Measurements from ENCODE around the gene ARSB.

The ARSB gene

DNA sequence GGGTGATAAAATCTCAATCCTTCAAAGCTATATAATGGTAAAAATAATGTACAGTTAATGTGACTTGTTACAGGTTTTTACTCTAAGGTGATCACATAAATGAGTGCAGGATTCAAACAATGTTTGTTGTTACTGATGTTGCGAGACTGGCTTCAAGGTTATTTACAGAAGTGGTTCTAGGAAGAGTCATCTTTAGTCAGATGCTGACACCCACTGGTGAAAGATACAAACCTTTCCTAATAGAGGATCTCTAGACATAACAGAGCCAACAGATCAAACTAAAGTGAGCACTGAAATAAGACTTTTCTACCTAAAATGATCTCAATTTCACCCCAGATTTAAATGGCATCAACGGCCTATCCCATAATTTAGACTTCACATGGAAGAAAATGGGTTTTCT, 20.2 kb downstream of the ARSB start:
- TF ChIP-seq, protein P1, sequence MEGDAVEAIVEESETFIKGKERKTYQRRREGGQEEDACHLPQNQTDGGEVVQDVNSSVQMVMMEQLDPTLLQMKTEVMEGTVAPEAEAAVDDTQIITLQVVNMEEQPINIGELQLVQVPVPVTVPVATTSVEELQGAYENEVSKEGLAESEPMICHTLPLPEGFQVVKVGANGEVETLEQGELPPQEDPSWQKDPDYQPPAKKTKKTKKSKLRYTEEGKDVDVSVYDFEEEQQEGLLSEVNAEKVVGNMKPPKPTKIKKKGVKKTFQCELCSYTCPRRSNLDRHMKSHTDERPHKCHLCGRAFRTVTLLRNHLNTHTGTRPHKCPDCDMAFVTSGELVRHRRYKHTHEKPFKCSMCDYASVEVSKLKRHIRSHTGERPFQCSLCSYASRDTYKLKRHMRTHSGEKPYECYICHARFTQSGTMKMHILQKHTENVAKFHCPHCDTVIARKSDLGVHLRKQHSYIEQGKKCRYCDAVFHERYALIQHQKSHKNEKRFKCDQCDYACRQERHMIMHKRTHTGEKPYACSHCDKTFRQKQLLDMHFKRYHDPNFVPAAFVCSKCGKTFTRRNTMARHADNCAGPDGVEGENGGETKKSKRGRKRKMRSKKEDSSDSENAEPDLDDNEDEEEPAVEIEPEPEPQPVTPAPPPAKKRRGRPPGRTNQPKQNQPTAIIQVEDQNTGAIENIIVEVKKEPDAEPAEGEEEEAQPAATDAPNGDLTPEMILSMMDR (IDR thresholded peaks at IDR 0.05; ENCODE audit: control insufficient read depth, insufficient read depth, low read depth, low read length, missing control alignments), result peak; percentile 50
- no peak for DNase-seq (ENCODE audit: low read depth)
- H3K4me3 ChIP-seq (ENCODE audit: control insufficient read depth, low read depth, low read length), result no peak overlapping the region

DNA sequence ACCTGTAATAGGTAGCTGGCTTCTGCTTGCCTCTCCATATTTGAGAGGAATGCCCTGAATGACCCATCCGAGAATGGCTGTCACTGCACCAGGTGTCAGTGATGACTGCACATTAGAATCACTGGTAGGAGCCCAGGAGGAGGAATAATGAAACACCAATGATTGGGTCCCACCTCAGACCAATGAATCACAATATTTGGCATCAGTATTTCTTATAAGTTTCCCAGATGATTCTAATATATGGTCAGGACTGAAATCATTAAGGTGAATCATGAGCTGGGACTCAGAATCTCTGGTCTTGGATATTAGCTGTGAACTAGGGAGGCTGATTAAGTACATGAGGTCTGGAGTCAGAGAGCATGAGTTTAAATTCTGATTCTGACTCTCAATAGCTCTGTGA, 23.4 kb downstream of the ARSB start:
- DNase-seq (ENCODE audit: low read depth), result no peak
- TF ChIP-seq, protein P1 (IDR thresholded peaks at IDR 0.05; ENCODE audit: control insufficient read depth, insufficient read depth, low read depth, low read length, missing control alignments), result no peak

DNA sequence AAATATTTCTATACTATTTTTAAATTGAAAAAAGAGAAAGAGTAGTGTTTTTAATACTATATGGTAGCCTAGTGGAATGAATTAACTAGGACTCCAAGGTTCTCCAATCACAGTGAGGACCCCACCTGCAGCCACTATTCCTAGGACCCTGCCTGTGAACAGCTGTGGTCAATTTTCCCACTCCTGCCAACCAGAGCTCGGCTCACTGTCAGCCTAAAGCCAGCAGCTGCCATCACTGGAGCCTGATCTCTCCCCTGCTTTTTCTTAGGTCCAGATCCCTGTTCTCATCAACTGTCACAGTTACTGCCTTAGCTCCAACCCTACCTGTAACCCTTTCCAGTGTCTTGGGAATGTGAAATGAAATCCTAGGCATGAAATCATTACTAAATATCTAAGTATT, 25.3 kb downstream of the ARSB start:
- no peak for DNase-seq (ENCODE audit: low read depth)
- no peak overlapping the region for H3K4me3 ChIP-seq (ENCODE audit: control insufficient read depth, low read depth, low read length)
- TF ChIP-seq, protein P1 (IDR thresholded peaks at IDR 0.05; ENCODE audit: control insufficient read depth, insufficient read depth, low read depth, low read length, missing control alignments), result no peak

More for the DNA sequence above, 23.4 kb downstream of the ARSB start:
- no peak overlapping the region for H3K4me3 ChIP-seq (ENCODE audit: control insufficient read depth, low read depth, low read length)

GRCh38 chr5:78958672-78959445, 26.3 kb downstream of the ARSB start:
- DNase-seq (ENCODE audit: low read depth), result no peak
- TF ChIP-seq, protein P1 (IDR thresholded peaks at IDR 0.05; ENCODE audit: control insufficient read depth, insufficient read depth, low read depth, low read length, missing control alignments), result no peak

GRCh38 chr5:78956901-78957300, 28.2 kb downstream of the ARSB start:
- TF ChIP-seq, protein P1 (IDR thresholded peaks at IDR 0.05; ENCODE audit: control insufficient read depth, insufficient read depth, low read depth, low read length, missing control alignments), result no peak
- H3K4me3 ChIP-seq (ENCODE audit: control insufficient read depth, low read depth, low read length), result no peak overlapping the region
- DNase-seq (ENCODE audit: low read depth), result no peak

More at GRCh38 chr5:78958672-78959445, 26.3 kb downstream of the ARSB start:
- H3K4me3 ChIP-seq (ENCODE audit: control insufficient read depth, low read depth, low read length), result no peak overlapping the region

GRCh38 chr5:78953092-78953800, 31.9 kb downstream of the ARSB start:
- TF ChIP-seq, protein P1 (IDR thresholded peaks at IDR 0.05; ENCODE audit: control insufficient read depth, insufficient read depth, low read depth, low read length, missing control alignments), result no peak
- no peak for DNase-seq (ENCODE audit: low read depth)
- H3K4me3 ChIP-seq (ENCODE audit: control insufficient read depth, low read depth, low read length), result no peak overlapping the region

Data from AG09309 (cell line).